BLaER1 treated with 17β-estradiol and CSF1 and Interleukin-3, amounts not matched to agents 10 nM and 100 nM (cell line): ENCODE data around the gene TXNDC16.

Experiments
- H3K27ac ChIP-seq, 11 experiments: shearing (Covaris generic); formaldehyde crosslinking; 2 replicates each; pipeline ENCODE4 v1.8.1; 2022
- H3K27me3 ChIP-seq, 11 experiments: shearing (Covaris generic); formaldehyde crosslinking; 2 replicates each; pipeline ENCODE4 v1.8.1; 2022
- H3K36me3 ChIP-seq, 11 experiments: shearing (Covaris generic); formaldehyde crosslinking; 2 replicates each; pipeline ENCODE4 v1.8.1; 2022
- H3K4me1 ChIP-seq, 10 experiments: shearing (Covaris generic); formaldehyde crosslinking; 2 replicates each; pipeline ENCODE4 v1.8.1; 2022
- H3K4me2 ChIP-seq, 11 experiments: shearing (Covaris generic); formaldehyde crosslinking; 2 replicates each; pipeline ENCODE4 v1.8.1; 2022
- H3K4me3 ChIP-seq, 10 experiments: shearing (Covaris generic); formaldehyde crosslinking; 2 replicates each; pipeline ENCODE4 v1.8.1; 2022
- H3K9ac ChIP-seq, 11 experiments: shearing (Covaris generic); formaldehyde crosslinking; 2 replicates each; pipeline ENCODE4 v1.8.1; 2022
- H3K9me3 ChIP-seq, 11 experiments: shearing (Covaris generic); formaldehyde crosslinking; replicated peaks in 1 of 11; 2 replicates each; pipeline ENCODE4 v1.8.1; 2022
- H4K20me1 ChIP-seq, 11 experiments: shearing (Covaris generic); formaldehyde crosslinking; 2 replicates each; pipeline ENCODE4 v1.8.1; 2022
- Cebpa-rat ChIP-seq, 11 experiments: shearing (Covaris generic); IDR thresholded peaks; 2 replicates each; pipeline ENCODE4 v1.8.1; 2022

TXNDC16 gene

DNA sequence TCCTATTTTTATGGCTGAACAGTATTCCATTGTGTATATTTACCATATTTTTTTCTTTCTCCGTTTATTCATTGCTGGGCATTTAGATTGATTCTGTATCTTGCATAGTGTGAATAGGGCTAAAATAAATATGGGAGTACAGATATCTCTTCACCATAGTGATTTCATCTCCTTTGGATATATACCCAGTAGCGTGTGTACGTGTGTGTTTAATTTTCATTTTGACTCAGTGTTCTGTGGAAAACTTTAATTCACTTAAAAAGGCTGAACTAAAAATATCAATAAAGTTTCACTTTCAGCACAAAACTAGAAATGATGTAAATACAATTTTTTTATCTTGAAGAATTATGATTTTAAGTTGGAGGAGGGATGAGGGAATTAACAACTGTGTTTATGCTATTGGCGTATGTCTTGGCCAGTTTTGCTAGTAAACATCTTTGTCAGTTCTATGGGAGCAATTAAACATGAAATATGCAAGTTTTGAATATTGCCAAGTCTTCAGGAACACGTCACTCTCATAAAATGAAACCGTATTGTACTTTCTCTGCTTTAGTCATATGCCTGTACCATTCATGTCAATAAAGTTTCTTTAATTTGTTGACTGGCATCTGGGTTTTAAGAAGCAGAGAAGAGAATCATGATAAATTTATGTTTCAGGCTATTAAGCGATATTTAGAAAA lies 138.4 kb downstream of the TXNDC16 start:
- Histone ChIP-seq H4K20me1 (no peaks in the 10 kb centered on the region), H3K27ac (no peak overlapping the region), H3K9me3 (no peaks in the 10 kb centered on the region), H3K4me1 (no peaks in the 10 kb centered on the region), H3K36me3 (no peaks in the 10 kb centered on the region), H3K9ac (no peak overlapping the region), H3K4me2 (no peak overlapping the region), H3K4me3 (no peak overlapping the region), H3K27me3 (no peaks in the 10 kb centered on the region)
- TF ChIP-seq Cebpa-rat (IDR thresholded peaks at IDR 0.05): no peak

DNA sequence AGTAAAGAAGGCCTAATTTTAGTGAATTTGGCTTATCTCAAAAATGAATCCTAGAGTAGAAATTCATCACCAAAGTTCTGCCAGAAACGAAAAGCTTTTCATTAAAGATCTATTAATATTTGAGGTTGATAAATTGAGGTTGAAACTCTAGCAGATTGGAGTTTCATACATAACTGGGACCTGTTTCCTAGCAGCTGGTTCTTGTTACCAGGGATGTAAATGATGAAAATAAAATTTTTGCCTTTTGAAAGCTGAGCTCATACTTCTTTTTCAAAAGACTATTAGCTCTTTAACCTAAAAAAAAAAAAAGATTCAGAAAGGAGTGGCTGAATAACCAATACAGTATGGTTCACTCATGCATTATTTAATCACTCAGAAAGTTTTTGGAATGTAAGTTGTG lies 139.9 kb downstream of the TXNDC16 start:
- Histone ChIP-seq H3K36me3 (no peaks in the 10 kb centered on the region), H3K9me3 (peaks cover 0 to 8% (median 4%) of the 10 kb centered on the region in 11 experiments; a peak in 6 of 22 replicates), H3K27ac (no peak overlapping the region), H3K4me1 (no peaks in the 10 kb centered on the region), H3K27me3 (no peaks in the 10 kb centered on the region), H3K9ac (no peak overlapping the region), H3K4me2 (no peak overlapping the region), H4K20me1 (no peaks in the 10 kb centered on the region), H3K4me3 (no peak overlapping the region)
- no peak for TF ChIP-seq Cebpa-rat (IDR thresholded peaks at IDR 0.05)

DNA sequence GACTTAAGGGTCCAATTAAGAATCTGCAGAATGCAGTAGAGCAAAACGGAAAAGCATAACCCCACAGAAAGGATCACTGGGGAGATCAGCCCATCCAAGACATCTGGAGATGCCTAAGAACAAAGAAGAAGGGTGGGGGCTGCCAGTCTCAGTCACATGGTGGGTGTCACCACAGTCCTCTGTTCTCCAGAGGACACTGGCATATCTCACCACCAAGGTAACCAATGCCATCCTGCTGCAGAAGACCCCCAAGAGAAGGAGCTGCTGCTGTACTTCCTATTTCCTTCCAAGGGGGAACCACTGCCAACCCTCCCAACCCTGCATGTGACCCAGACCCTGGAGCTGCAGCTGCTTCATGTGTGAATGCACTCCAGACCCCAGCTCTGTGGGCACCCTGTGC lies 147.0 kb downstream of the TXNDC16 start:
- peaks cover 25 to 56% (median 43%) of the 10 kb centered on the region in 10 experiments for H3K4me1 ChIP-seq
- no peaks in the 10 kb centered on the region for H4K20me1 ChIP-seq
- no peak overlapping the region for H3K27ac ChIP-seq
- no peaks in the 10 kb centered on the region for H3K36me3 ChIP-seq
- no peak overlapping the region for H3K9ac ChIP-seq
- H3K27me3 ChIP-seq: peaks cover 0 to 43% (median 0%) of the 10 kb centered on the region in 11 experiments; a peak in 4 of 22 replicates
- peak overlapping the region in 8 of 11 experiments; percentile 29 to 67 (median 56); a peak in 16 of 22 replicates for H3K4me2 ChIP-seq
- TF ChIP-seq Cebpa-rat (IDR thresholded peaks at IDR 0.05): no peak
- no peak overlapping the region for H3K4me3 ChIP-seq
- H3K9me3 ChIP-seq: peaks cover 0 to 11% (median 5%) of the 10 kb centered on the region in 11 experiments; a peak in 6 of 22 replicates

DNA sequence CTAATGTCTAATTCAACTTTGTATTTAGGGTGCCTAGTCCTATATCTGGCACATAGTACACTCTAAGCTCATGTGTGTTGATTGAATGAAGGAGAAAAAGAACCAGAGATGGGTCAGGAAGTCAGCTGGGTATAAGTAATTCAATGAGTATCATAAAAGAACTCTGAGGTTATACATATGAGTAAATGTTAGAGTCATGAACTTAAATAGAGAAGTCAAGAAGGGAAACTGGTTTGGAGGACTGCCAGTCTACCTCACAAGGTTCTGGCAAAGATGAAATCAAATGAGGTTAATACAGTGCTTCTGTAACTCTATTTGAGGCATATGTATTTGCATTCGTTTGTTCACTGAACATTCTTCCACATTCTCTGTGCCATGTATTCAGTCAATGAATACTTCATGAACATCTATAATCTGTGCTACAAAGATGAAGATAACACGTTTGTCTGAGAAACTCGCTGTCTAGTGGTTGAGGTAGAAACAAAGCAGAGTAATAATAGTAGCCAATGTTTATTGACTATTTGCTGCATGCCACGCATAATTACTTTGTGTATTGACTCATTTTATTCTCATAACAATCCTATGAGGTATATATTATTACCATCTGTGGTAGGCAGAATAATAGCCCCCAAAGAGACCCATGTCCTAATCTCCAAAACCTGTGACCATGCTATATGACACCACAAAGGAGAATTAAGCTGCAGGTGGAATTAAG lies 149.3 kb downstream of the TXNDC16 start:
- Histone ChIP-seq H3K9ac (no peak overlapping the region), H4K20me1 (no peaks in the 10 kb centered on the region), H3K4me2 (peak overlapping the region; percentile 11 to 67 (median 27); a peak in 19 of 22 replicates), H3K27me3 (peaks cover 0 to 56% (median 0%) of the 10 kb centered on the region in 11 experiments; a peak in 4 of 22 replicates), H3K27ac (no peak overlapping the region), H3K4me3 (no peak overlapping the region), H3K36me3 (no peaks in the 10 kb centered on the region), H3K9me3 (peaks cover 0 to 12% (median 8%) of the 10 kb centered on the region in 11 experiments; a peak in 9 of 22 replicates), H3K4me1 (peaks cover 25 to 64% (median 46%) of the 10 kb centered on the region in 10 experiments)
- no peak for TF ChIP-seq Cebpa-rat (IDR thresholded peaks at IDR 0.05)

DNA sequence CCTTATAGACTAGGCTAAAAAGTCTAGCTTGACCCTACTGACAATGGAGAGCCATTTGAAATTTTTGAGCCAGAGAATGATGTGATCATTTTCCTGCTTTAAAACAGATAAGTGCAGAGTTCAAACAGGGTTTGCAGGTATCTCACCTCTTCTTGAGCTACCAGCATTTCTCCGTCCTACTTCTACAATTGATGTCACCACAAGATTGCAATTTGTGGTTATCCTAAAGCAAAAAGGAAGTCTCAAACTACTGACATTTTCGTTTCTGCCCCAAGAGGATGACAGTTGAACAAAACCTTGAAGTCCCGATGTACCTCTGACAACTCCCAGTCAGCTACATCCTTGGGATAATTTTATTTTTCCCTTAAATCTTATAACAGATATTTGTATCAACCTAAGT lies 151.5 kb downstream of the TXNDC16 start:
- H3K9me3 ChIP-seq: peaks cover 8 to 15% (median 14%) of the 10 kb centered on the region in 11 experiments; a peak in 18 of 22 replicates
- no peaks in the 10 kb centered on the region for H4K20me1 ChIP-seq
- H3K9ac ChIP-seq: no peak overlapping the region
- peaks cover 0 to 53% (median 0%) of the 10 kb centered on the region in 11 experiments; a peak in 4 of 22 replicates for H3K27me3 ChIP-seq
- TF ChIP-seq Cebpa-rat (IDR thresholded peaks at IDR 0.05): no peak
- H3K36me3 ChIP-seq: no peaks in the 10 kb centered on the region
- H3K27ac ChIP-seq: no peak overlapping the region
- peak overlapping the region; percentile 6 to 70 (median 57); a peak in 21 of 22 replicates for H3K4me2 ChIP-seq
- peaks cover 34 to 64% (median 50%) of the 10 kb centered on the region in 10 experiments for H3K4me1 ChIP-seq
- no peak overlapping the region for H3K4me3 ChIP-seq

DNA sequence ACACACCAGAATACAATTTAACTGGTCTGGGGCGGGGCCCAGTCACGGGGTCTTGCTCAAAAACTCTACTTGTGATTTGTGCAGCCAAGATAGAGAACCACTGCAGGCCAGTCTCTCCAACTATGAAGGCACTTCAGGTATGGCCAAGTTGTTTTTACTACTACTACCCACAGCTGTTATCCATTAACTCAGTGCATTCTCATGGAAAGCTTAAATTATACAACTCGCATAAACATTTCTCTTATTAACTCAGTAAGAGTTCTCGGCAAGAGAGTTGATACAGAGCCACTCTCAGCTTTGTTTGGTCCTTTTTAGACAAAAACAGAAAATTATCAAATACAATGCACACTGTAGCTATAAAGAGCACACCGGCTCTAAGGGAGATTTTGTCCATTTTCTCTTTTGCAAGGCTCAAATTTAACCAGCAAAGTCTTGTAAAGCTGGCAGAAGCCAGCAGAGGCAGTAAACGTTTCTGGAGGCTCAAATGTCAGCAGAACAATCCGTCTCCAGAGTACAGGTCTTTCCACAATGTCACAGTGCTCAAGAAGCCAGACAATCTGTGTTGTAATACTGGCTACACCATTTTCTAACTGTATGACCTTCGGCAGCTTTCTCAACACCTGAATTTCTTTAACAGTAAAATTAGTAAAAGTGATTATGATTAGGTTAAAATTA lies 152.2 kb downstream of the TXNDC16 start:
- Histone ChIP-seq H3K4me2 (peak overlapping the region in 7 of 11 experiments; percentile 36 to 70 (median 58); a peak in 12 of 22 replicates), H4K20me1 (no peaks in the 10 kb centered on the region), H3K27ac (no peak overlapping the region), H3K4me1 (peaks cover 41 to 61% (median 49%) of the 10 kb centered on the region in 10 experiments), H3K4me3 (no peak overlapping the region), H3K9ac (no peak overlapping the region), H3K36me3 (no peaks in the 10 kb centered on the region), H3K27me3 (peaks cover 0 to 48% (median 0%) of the 10 kb centered on the region in 11 experiments; a peak in 4 of 22 replicates), H3K9me3 (peaks cover 13 to 20% (median 18%) of the 10 kb centered on the region in 11 experiments; a peak in 21 of 22 replicates)
- no peak for TF ChIP-seq Cebpa-rat (IDR thresholded peaks at IDR 0.05)

DNA sequence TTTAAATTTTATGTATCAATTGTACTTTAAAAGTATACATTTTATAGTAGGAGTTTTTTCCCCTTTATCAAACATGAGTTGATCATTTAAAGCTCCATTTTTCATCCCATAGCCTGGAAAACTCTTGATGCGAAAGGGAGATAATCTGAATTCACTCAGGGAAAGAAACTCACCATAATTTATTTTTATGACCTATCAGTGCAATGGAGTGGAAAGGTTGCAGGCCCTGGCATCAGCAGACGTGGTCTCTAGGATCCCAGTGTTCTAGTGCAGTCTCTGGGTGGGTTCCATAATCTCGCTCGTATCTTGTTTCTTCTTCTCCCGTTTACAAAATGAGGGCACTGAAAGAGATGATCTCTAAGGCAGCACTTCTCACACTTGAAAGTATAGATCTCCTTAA lies 153.2 kb downstream of the TXNDC16 start:
- Histone ChIP-seq H4K20me1 (no peaks in the 10 kb centered on the region), H3K27ac (no peak overlapping the region), H3K9me3 (peaks cover 19 to 28% (median 22%) of the 10 kb centered on the region in 11 experiments; a peak in 21 of 22 replicates), H3K4me1 (peaks cover 41 to 56% (median 51%) of the 10 kb centered on the region in 10 experiments), H3K4me3 (no peak overlapping the region), H3K9ac (no peak overlapping the region), H3K36me3 (no peaks in the 10 kb centered on the region), H3K27me3 (peaks cover 0 to 39% (median 0%) of the 10 kb centered on the region in 11 experiments; a peak in 4 of 22 replicates), H3K4me2 (0 out of 22 replicates have a peak overlapping the region, but pooled peaks of 1 of the 11 experiments have one; percentile 17)
- TF ChIP-seq Cebpa-rat (IDR thresholded peaks at IDR 0.05): no peak

DNA sequence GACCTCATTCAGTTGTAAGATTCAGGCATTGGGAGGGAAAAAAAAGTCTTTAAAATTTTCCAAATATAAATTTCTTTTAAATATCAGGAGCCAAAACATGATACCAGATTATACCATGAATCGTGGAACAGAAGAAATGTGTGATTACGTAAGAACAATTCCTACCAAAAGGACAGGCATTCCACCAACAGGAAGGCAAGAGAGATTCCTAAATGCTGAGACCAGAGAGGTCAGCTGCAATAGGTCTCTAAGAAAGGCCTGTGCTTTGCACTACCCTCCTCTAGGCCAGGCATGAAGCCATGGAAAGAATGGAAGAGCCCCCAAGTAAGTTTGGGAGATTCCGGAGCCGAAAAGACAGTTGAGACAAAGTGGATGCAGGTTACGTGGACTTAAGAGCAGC lies 154.5 kb downstream of the TXNDC16 start:
- no peak overlapping the region for H3K4me2 ChIP-seq
- peaks cover 36 to 56% (median 50%) of the 10 kb centered on the region in 10 experiments for H3K4me1 ChIP-seq
- H3K27me3 ChIP-seq: peaks cover 0 to 30% (median 0%) of the 10 kb centered on the region in 11 experiments; a peak in 4 of 22 replicates
- H4K20me1 ChIP-seq: no peaks in the 10 kb centered on the region
- no peaks in the 10 kb centered on the region for H3K36me3 ChIP-seq
- H3K27ac ChIP-seq: no peak overlapping the region
- TF ChIP-seq Cebpa-rat (IDR thresholded peaks at IDR 0.05): 0 out of 22 replicates have a peak, but pooled peaks of 1 of the 11 experiments have one; percentile 13
- peaks cover 19 to 28% (median 24%) of the 10 kb centered on the region in 11 experiments; a peak in 21 of 22 replicates for H3K9me3 ChIP-seq
- no peak overlapping the region for H3K9ac ChIP-seq
- no peak overlapping the region for H3K4me3 ChIP-seq
